Right lobe of liver (tissue), 4 donors: ENCODE data around the gene BMP8A.

Experiments used
- CTCF ChIP-seq, 4 donors: fragments of 200-600 bp in 3 of 4; fragments of 450-650 bp in 1 of 4; IDR thresholded peaks; one replicate each; pipeline versions ENCODE4 v1.5.1 to v1.8.0; 2016 to 2022; ENCODE audit warnings: antibody characterized with exemption in 4 of 4, mild to moderate bottlenecking in 2 of 4
- POLR2A ChIP-seq: fragments of 450-650 bp; IDR thresholded peaks from one replicate; pipeline ENCODE4 v1.6.1; 2017; ENCODE audit warnings: antibody characterized with exemption, mild to moderate bottlenecking
- donor health status: DM: no; HTN: no; CAD: no.
- donor health status: DM: no; HTN: no; CAD: no.
- donor health status: DM: no; HTN: yes; CAD: no.

- TF ChIP-seq POLR2A (no peak), CTCF (IDR thresholded peaks at IDR 0.05) (no peak)
Measured at GRCh38 chr1:39473324-39473723, 18.1 kb upstream of the BMP8A start.
